NCI-H1048 (cell line): ENCODE results near the gene MSRB3.
"Not testable (repeated sequence)": the region's sequence is repeated elsewhere in the genome, so short reads cannot be mapped to it uniquely, and the experiment has no call there.

Experiments
- DNase-seq: peaks from one replicate; lab custom pipeline; 2025; lab: John Stamatoyannopoulos, UW

MSRB3 gene

DNA sequence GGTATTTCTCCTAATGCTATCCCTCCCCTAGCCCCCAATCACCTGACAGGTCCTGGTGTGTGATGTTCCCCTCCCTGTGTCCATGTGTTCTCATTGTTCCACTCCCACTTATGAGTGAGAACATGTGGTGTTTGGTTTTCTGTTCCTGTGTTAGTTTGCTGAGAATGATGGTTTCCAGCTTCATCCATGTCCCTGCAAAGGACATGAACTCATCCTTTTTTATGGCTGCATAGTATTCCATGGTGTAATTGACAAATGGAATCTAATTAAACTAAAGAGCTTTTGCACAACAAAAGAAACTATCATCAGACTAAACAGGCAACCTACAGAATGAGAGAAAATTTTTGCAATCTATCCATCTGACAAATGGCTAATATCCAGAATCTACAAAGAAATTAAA lies 178.9 kb downstream of the MSRB3 start:
- DNase-seq = not testable (repeated sequence)

DNA sequence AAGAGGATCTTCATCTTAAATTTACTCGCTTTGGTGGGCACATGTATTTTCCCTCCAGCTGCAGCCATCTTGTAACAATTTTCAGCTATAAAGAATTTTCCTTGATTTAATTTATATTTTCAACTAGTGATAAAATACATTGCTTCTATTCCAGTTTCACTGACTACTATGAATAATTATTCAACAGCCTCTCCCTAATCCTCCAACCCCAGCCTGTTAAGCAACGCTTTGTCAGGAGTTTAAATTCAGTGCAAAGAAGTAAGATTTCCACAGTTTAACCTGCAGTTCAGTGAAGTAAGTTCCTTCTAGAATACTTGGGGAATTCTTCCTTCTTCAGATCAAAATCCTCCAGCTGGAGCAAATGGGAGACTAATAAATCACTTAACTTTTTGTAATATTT lies 180.2 kb downstream of the MSRB3 start:
- no peak for DNase-seq

DNA sequence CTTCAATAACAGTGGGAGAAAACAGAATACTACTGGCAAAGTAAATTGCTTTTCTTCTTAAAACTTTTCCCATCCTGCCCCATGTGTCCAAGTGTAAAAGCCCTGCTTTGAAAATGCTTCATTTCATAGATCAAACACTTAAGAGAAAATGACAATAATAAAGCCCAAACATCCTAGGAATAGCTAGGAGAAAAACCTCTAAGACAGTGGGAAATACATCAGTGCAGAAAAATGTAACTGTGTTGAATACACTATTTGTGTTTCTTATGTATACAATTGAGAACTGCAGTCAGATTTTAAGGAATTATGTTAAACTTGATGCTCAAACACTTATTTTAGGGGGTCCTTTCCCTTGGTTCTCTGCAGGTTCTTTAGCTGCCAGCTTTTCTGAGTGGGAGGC lies 181.1 kb downstream of the MSRB3 start:
- DNase-seq = no peak

DNA sequence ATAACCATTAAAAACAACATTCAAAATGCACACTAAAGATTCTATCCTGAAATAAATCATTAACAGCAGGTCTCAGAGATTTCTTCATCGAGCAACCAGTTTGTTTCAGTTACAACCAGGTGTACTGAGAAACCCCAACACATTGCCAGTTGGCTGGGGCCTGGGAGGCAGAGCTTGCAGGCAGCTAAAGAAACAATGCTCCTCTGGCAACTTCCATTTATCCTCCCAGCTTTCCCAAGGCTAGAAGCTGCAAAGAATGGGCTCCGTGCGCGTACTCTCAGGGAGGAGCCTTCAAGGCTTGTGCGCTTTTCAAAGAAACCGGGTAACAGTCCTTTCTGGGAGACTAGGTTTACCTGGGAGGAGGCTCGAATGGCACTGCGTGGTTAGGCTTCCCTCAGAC lies 181.6 kb downstream of the MSRB3 start:
- no peak for DNase-seq

DNA sequence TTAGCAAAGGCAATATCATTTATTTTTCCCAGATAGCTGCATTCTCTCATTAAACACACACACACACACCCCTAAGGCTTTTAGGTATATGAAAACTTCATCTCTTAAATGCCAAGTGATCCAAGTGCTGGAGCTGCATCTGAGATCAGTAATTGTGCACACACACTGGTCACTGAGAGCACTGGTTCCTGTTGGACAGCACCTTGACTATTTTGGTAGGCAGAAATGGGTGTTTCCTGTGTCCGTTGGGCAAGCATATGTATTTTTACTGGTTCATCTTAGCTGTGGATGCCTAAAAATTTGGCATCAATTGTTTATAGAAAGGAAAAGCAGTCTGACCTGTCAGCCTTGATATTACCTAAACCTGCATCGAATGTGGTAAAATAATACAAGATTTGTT lies 182.5 kb downstream of the MSRB3 start:
- no peak for DNase-seq

DNA sequence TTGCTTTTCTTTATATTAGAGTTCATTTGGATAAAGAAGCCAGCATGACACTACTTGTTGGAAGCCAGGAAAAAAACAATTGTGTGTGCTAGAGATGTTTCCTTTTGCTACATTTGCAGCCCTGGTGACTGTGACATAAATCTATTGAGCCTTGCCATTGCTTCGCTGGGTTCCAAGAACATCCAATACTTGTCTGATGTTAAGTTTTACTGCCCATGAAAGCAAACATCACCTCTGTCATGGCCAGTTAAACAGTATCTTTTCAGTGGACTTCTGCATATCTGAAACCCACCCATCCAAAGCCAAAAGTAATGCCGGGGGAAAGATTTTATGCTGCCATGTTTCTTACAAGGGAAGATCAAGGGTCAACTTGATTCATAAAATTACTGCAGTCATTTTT lies 184.0 kb downstream of the MSRB3 start:
- no peak for DNase-seq

DNA sequence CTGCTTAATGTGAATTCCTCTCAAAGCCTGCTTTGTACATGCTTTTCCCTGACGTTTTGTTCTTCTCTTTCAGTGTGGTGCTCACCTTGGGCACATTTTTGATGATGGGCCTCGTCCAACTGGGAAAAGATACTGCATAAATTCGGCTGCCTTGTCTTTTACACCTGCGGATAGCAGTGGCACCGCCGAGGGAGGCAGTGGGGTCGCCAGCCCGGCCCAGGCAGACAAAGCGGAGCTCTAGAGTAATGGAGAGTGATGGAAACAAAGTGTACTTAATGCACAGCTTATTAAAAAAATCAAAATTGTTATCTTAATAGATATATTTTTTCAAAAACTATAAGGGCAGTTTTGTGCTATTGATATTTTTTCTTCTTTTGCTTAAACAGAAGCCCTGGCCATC lies 184.6 kb downstream of the MSRB3 start:
- DNase-seq = no peak

DNA sequence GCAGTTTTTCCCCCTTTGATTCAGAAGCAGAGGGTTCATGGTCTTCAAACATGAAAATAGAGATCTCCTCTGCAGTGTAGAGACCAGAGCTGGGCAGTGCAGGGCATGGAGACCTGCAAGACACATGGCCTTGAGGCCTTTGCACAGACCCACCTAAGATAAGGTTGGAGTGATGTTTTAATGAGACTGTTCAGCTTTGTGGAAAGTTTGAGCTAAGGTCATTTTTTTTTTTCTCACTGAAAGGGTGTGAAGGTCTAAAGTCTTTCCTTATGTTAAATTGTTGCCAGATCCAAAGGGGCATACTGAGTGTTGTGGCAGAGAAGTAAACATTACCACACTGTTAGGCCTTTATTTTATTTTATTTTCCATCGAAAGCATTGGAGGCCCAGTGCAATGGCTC lies 185.1 kb downstream of the MSRB3 start:
- DNase-seq = no peak

DNA sequence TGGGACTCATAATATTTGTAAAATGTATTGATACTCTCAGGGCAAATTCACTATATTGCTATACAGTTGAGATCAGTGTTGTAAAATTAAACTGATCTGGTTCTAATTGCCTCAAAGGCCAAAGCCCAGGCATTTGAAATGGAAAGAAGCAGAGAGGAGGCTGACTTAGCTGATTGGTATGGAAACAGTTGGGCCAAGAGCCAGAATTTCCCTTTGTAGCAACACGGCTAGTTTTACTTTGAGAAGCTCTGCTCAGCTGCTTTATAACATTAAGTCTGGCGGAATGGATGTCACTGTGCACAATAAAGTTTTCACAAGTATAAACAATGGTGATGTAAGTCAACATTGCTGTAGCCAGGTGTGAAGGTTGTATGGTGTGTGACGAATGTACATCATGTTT lies 186.4 kb downstream of the MSRB3 start:
- no peak for DNase-seq

DNA sequence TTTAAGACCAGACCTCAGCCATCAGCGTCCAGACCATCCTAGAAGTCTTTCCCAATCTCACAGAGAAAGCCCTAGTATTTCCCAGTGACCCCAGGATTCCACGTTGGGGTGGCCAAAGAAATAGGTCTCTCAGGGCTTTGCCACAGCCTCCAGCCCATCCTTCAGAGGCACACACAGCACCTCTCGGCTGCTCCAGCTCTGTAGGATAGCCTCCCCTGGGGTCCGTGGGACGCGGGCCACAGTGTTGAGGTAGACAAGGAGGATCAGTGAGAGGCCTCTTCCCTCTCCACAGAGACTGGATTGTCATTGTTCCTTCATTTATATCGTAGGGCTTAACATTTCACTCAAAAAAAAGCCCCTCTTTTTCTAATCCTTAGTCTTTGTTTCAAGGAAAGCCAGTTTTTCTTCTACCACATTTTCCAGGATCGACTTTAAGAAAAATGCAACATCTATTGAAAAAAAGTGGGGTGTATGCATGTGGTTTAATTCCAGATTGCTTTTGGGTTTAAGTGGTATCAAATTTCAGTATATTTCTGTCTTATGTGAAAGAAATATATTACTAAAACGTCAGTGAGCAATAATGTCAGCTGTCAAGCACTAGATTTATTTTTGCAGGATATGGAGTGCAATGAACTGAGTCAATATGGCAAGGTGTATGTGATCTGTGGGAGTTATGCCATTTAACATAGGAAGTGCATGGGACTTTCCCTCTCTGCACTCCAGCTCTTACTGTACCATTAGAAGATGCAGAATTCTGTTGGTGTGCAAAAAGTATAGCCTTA lies 187.5 kb downstream of the MSRB3 start:
- DNase-seq = no peak

DNA sequence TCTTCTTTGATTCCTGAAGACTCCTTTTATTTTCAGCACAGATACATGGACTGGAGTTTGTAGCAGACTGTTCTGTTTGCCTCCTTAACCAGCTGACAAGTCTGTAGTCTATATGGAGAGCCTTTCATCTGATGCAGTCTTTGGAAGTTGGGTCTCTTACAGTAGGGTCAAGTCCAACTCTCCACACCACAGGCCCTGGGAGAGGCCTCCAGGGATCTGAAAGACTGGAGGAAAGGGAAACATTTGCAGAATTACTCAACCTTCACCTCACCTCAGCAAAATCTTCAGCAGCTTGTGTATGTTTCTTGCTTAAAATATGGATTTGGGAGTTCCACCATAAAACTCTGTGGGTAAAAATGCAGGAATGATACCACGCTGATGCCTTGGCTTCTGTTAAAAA lies 188.4 kb downstream of the MSRB3 start:
- no peak for DNase-seq

DNA sequence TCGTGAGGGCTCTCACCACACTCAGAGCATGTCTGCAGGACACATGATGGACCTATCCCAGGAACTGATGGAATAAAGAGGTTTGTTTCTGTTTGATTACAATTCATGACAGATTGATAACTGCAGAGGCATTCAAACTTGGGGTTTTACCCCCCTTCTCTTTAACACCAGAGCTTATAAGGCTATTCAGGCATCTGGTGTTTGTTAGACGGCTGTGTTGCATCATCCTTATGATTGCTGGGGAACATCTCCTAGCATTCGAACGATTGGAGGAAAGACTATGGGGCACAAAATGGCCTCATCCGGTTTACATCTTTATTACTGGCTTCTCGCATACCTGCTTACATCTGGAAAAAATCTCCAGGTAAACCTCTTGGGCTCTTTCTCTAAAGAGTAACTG lies 191.8 kb downstream of the MSRB3 start:
- no peak for DNase-seq

DNA sequence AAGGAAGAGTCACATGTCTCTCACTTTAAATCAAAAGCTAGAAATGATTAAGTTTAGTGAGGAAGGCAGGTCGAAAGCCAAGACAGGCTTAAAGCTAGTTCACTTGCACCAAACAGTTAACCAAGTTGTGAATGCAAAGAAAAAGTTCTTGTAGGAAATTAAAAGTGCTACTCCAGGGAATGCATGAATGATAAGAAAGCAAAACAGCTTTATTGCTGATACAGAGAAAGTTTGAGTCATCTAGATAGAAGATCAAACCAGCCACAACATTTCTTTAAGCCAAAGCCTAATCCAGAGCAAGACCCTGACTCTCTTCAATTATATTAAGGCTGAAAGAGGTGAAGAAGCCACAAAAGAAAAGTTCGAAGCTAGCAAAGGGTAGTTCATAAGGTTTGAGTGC lies 193.6 kb downstream of the MSRB3 start:
- no peak for DNase-seq

DNA sequence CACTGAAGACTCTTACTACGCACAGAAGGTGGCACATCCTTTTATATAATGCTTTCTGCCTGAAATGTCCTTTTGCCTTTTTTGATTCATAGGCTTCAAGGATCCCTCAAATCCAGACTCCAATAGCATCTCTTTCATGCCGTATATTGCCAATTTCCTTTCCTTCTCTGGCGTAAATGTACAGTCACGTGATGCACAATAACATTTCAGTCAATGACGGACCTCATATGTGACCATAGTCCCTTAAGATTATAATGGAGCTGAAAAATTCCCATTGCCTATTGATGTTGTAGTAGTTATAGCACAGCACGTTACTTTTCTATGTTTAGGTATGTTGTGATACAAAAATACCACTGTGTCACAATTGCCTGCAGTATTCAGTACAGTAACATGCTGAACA lies 196.3 kb downstream of the MSRB3 start:
- no peak for DNase-seq

DNA sequence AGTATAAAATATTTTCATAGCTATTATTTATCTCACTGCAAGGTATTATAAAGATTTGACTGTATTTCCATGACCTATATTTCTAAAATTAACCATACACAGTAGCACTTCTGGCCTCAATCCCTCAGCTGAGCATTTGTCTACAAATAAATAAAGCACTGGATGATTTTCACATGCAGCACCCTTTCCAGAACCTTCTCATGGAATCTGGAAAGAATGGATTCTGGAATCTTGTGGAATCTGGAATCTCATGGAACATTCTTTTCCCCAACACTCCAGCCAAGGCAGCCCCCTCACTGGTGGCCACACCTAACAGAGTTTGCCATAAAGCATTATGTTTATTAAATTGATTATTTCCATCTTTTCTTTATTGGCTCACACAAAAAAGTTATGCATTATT lies 199.2 kb downstream of the MSRB3 start:
- DNase-seq = no peak

DNA sequence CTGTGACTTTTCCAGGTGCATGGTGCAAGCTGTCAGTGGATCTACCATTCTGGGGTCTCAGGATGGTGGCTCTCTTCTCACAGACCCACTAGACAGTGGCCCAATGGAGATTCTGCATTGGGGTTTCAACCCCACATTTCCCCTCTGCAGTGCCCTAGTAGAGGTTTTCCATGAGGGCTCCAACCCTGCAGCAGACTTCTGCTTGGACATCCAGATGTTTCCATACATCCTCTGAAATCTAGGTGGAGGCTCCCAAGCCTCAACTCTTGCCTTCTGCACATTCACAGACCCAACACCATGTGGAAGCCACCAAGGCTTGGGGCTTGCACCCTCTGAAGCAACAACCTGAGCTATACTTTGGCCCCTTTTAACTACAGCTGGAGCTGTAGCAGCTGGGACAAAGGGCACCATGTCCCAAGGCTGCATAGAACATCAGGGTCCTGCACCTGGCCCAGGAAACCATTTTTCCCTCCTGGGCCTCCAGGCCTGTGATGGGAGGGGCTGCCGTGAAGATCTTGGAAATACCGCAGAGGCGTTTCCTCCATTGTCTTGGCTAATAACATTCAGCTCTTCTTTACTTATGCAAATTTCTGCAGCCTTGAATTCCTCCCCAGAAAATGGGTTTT lies 205.5 kb downstream of the MSRB3 start:
- DNase-seq = not testable (repeated sequence)

DNA sequence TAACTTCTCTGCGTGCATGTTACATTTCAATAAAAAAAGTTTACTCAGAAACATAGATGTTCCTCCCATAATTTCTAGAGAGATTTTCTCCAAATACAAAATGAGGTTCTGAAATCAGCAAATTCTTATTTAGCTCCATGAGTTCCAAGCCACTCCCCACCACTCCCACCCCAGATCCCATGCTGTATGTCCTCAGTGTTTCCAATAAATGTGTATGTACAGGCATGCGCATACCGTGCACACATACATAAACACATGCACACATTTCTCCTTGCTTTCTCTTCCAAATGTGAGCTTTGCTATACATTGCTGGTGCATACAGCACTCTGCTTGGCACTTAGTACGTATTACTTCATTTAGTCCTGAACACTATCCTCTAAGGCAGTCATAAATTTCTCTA lies 209.7 kb downstream of the MSRB3 start:
- no peak for DNase-seq

DNA sequence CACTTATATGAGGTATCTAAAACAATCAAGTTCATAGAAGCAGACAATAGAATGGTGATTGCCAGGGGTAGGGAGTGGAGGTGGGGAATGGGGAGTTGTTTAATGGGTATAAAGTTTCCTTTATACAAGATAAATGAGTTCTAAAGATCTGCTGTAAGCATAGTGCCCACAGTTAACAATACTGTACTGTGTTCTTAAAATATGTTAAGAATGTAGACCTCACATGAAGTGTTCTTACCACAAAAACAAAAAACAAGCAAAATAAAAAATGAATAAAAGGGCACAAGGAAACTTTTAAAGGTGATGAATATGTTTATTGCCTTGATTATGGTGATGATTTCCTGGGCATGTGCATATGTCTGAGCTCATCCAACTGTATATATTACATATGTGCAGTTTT lies 211.8 kb downstream of the MSRB3 start:
- DNase-seq = no peak

DNA sequence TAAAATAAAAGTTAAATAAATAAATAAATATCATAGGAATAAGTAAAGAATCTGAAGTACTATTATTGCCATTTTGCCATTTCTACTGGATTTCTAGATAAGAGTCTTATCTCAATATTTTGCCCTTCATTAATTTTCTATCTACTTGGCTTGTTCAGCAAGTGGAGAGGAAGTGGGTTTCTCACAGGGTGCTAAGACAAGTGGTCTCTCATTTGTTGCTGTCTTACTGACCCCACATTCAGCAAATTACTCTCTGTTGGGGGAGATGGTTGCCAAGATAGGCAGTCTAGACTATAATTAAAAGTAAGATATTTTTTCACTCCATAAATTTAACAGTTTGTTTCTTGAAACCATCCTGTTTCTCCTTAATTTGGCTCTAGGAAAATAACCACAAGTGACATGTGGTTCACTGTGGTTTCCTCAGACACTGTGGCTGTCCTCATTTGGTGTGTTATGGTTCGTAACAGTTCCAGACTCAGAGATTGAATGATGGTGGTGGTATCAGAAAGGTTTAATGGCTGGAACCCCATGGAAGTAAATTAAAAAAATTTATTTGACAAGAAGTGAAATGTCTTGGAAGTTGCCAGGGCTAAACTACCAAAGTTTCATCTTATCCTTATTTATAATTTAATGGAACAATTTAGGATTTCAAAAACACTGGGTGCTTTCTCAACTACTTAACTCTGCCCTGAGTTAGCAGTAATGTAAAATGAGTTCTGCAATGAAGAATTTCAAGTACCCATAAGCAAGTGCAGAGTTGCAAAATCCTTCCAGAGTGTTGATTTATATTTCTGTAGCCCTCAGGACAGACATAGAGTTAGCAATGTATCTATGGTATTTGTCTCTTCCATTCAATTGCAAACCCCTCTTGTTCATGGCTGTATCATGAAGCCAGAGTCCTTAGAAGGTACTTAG lies 214.8 kb downstream of the MSRB3 start:
- DNase-seq = no peak

DNA sequence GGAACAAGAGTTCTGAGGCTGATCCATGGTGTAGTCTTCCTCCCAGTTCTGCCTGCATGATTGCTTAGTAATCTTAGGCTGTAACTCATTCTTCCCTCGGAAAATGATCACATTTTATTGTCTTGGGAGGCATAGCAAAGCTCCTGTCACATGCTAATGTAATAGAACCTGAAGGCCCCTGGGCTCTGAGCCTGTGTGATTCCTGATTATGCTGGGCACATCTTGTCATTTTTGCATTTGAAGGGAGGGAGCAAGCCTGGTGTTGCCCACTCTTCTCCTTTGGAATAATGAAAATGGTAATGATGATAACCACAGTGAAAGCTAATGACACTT lies 215.4 kb downstream of the MSRB3 start:
- no peak for DNase-seq

DNA sequence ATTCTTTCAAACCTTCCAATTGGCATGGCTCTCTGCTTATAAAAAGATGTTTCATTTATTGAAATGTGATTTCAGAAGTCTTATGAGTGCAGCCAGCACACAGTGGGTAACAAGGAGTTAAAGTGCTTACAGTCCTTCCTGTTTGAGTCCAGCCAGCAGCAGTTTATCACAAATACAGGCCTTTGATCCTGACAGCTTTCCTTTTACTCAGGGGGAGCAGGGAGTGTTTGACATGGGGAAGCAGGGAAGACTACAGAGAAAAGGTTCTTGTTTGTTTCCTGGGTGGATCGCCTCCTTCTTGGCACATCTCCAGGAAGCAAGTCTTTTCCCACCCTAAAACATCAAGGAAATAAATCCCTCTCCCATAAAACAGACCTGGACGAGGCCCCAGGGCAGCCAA lies 216.1 kb downstream of the MSRB3 start:
- no peak for DNase-seq

DNA sequence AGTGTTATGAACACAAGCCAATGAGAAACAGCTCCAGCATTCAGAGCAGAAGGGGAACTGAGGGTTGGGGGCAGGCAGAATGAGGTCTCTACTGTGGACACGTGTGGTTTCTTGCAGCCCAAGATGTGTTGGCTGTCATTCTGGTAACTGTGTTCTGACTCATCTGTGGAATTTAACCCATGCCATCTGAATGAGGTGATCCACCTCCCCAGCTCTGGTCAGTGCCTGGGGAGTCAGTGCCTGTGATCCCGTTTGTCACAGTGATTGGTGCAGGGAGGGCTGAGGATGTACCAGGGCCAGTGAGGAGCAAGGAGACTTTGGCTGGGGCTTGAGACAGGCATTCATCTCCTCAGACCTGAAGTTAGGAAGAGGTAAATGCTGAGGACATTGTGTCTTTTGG lies 216.8 kb downstream of the MSRB3 start:
- DNase-seq = no peak

DNA sequence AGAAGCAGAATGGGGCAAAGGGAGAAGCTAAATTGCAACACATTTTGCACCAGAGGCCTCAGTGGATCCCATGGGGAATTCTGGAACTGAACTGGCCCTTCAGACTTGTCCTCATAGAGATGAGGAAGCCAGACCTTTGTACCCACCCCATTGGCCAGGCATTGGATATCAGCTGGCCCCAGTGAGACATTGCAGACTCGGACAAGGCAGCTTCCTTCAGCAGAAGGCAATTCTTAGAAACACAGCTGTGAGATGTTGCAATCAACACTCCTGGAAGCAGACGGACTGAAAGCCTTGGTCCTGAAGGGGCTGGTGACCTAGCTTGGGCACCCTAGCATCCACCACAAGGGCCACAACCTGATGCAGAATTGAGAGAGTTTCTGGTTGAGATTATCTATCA lies 218.1 kb downstream of the MSRB3 start:
- no peak for DNase-seq
